Measurements from ENCODE around the gene STPG2.
"Not testable (repeated sequence)": the region's sequence is repeated elsewhere in the genome, so short reads cannot be mapped to it uniquely, and the experiment has no call there.

DNA sequence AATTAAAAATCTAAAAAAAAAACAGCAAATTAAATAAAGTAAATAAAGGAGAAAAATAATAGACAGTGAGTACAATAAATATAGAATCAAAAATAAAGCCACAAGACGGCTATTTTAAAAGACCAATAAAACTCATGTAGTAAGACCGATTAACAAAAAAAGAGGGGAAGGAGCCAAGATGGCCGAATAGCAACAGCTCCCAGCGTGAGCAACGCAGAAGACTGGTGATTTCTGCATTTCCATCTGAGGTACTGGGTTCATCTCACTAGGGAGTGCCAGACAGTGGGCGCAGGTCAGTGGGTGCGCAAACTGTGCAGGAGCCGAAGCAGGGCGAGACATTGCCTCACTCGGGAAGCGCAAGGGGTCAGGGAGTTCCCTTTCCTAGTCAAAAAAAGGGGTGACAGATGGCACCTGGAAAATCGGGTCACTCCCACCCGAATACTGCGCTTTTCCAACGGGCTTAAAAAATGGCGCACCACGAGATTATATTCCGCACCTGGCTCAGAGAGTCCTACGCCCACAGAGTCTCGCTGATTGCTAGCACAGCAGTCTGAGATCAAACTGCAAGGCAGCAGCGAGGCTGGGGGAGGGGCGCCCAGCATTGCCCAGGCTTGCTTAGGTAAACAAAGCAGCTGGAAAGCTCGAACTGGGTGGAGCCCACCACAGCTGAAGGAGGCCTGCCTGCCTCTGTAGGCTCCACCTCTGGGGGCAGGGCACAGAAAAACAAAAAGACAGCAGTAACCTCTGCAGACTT lies 239.7 kb downstream of the STPG2 start:
- TF ChIP-seq, protein P1, sequence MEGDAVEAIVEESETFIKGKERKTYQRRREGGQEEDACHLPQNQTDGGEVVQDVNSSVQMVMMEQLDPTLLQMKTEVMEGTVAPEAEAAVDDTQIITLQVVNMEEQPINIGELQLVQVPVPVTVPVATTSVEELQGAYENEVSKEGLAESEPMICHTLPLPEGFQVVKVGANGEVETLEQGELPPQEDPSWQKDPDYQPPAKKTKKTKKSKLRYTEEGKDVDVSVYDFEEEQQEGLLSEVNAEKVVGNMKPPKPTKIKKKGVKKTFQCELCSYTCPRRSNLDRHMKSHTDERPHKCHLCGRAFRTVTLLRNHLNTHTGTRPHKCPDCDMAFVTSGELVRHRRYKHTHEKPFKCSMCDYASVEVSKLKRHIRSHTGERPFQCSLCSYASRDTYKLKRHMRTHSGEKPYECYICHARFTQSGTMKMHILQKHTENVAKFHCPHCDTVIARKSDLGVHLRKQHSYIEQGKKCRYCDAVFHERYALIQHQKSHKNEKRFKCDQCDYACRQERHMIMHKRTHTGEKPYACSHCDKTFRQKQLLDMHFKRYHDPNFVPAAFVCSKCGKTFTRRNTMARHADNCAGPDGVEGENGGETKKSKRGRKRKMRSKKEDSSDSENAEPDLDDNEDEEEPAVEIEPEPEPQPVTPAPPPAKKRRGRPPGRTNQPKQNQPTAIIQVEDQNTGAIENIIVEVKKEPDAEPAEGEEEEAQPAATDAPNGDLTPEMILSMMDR (IDR thresholded peaks at IDR 0.05), result not testable (repeated sequence)
- not testable (repeated sequence) for TF ChIP-seq SIN3A (IDR thresholded peaks at IDR 0.05; ENCODE audit: borderline replicate concordance, insufficient read depth, low read depth, low read length); POLR2AphosphoS5 (IDR thresholded peaks at IDR 0.05; ENCODE audit: low read depth, low read length)
- TF ChIP-seq, protein P2, sequence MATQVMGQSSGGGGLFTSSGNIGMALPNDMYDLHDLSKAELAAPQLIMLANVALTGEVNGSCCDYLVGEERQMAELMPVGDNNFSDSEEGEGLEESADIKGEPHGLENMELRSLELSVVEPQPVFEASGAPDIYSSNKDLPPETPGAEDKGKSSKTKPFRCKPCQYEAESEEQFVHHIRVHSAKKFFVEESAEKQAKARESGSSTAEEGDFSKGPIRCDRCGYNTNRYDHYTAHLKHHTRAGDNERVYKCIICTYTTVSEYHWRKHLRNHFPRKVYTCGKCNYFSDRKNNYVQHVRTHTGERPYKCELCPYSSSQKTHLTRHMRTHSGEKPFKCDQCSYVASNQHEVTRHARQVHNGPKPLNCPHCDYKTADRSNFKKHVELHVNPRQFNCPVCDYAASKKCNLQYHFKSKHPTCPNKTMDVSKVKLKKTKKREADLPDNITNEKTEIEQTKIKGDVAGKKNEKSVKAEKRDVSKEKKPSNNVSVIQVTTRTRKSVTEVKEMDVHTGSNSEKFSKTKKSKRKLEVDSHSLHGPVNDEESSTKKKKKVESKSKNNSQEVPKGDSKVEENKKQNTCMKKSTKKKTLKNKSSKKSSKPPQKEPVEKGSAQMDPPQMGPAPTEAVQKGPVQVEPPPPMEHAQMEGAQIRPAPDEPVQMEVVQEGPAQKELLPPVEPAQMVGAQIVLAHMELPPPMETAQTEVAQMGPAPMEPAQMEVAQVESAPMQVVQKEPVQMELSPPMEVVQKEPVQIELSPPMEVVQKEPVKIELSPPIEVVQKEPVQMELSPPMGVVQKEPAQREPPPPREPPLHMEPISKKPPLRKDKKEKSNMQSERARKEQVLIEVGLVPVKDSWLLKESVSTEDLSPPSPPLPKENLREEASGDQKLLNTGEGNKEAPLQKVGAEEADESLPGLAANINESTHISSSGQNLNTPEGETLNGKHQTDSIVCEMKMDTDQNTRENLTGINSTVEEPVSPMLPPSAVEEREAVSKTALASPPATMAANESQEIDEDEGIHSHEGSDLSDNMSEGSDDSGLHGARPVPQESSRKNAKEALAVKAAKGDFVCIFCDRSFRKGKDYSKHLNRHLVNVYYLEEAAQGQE (IDR thresholded peaks at IDR 0.05; ENCODE audit: insufficient read depth in 1 of 2, low read depth in 2 of 2, low read length in 1 of 2), result not testable (repeated sequence)

Measured in Panc1 (cell line).